Right lobe of liver (tissue), 4 donors: Measurements from ENCODE around the gene PPP1R1B.

Experiments used
- CTCF ChIP-seq, 4 donors: fragments of 200-600 bp in 3 of 4; fragments of 450-650 bp in 1 of 4; IDR thresholded peaks; one replicate each; pipeline versions ENCODE4 v1.5.1 to v1.8.0; 2016 to 2022; ENCODE audit warnings: antibody characterized with exemption in 4 of 4, mild to moderate bottlenecking in 2 of 4
- POLR2A ChIP-seq: fragments of 450-650 bp; IDR thresholded peaks from one replicate; pipeline ENCODE4 v1.6.1; 2017; ENCODE audit warnings: antibody characterized with exemption, mild to moderate bottlenecking
- donor health status: DM: no; HTN: no; CAD: no.
- donor health status: DM: no; HTN: no; CAD: no.
- donor health status: DM: no; HTN: yes; CAD: no.

GRCh38 chr17:39605492-39606433 is 21.0 kb upstream of the PPP1R1B start:
- TF ChIP-seq CTCF (IDR thresholded peaks at IDR 0.05) (no peak), POLR2A (no peak)
